GM18517 (cell line): ENCODE results near the gene RGS6.
"Not testable (repeated sequence)": the region's sequence is repeated elsewhere in the genome, so short reads cannot be mapped to it uniquely, and the experiment has no call there.

Source experiments
- ATAC-seq: cut with Tn5 transposase; IDR thresholded peaks from one replicate; pipeline ENCODE4 v1.9.1; 2021; ENCODE audit warnings: mild to moderate bottlenecking, moderate library complexity; ENCODE audit not compliant: unreplicated experiment

The RGS6 gene

GRCh38 chr14:71932229-71932981 lies at the start of gene RGS6:
TSS of gene RGS6 (plus strand) at chr14:71932429.
- no peak for ATAC-seq

DNA sequence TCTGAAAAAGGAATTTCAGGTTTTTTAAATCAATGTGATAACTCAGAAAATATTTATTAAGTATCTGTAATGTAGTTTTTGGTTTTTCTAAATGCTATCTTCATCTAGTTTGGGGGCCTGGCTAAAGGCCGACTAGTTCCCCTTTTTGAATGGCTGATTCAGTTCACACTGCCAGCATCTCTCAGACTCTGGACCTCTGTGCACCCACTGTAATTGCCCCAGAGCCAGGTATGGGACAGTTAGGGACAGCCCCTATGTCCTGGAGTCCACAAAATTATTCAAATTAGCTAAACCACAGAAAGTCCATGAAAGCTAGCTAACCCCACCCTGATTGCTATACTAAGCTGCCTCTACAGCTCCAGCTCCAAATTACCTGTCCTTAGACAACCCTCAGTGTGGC lies 49.1 kb upstream of the RGS6 start:
- ATAC-seq = no peak

GRCh38 chr14:71885301-71885700 lies 46.9 kb upstream of the RGS6 start:
- no peak for ATAC-seq

GRCh38 chr14:71887802-71888201 lies 44.4 kb upstream of the RGS6 start:
- not testable (repeated sequence) for ATAC-seq

DNA sequence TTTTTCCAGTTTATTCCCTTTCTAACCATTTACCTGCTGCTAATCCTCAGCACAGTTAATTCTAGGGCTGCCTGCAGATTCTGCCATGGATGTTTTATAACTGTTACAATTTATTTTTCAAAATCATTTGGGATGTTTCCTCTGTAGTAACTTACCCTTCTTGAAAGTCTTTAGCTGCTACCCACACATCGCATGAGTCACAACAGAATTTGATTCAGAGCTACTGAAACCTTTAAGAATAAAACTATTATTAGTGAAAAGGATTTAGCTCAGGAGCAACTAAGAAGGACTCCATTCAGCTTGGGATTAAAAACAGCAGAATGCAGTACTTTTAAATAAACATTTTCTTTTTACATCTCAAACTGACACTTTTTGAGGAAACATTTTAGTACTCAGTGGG lies 41.7 kb upstream of the RGS6 start:
- ATAC-seq = no peak

- ATAC-seq = no peak
Observed at GRCh38 chr14:71891185-71891584, 41.0 kb upstream of the RGS6 start.

DNA sequence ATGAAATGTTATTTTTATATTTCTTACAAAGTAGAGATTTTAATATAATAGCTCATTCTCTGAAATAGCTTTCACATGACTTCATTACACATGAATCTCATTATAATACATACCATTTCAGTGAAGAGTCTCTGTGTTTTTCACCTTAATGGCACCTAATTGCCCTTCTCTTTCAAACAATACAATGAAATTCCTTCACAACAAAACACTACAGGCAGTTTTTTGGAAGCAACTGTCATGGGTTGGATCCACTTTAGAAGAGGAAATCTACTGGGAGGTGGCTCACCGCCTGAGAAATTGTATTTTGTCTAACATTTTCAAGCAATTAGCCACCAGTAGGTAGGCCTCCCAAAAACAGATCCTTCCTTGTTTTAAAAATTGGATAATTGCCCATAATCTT lies 40.3 kb upstream of the RGS6 start:
- no peak for ATAC-seq

- ATAC-seq = no peak
Observed at GRCh38 chr14:71905031-71905430, 27.2 kb upstream of the RGS6 start.

DNA sequence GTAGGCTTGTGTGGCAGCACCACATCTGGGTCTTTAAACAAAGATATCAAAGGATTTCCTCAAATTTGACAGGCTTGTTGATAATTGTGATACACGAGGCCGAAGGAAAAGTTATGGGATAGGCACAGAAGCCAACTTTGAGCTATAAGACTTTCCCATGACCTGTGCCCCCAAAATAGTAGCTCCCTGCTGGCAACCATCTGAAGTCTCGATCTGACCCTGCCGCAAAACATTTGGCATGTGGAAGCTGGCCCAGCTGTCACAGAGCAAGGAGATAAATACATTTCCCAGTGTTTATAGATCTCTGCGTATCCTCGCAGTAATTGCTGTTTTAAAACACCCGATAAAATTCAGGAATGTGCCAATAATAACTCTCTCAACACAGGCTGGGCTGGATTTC lies 26.4 kb upstream of the RGS6 start:
- ATAC-seq = no peak

GRCh38 chr14:71907793-71908515 lies 24.3 kb upstream of the RGS6 start:
- no peak for ATAC-seq

DNA sequence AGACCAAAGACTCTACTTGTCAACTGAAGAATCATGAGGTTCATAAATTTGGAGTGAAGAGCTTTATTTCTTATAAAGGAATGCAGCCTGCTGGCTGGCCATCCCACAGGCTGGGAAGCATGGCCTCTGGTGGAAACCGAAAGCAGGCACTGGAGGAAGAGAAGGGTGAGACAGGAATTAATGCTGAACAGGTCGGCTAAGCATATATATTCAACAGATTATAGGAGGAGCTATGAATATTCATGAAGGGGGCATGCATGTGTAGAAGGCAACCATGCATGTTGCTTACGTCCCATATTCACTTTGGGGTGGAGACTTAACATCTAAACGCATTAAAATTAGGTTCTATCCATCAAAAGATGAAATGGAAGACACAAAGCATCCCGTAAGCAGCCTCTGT lies 20.6 kb upstream of the RGS6 start:
- no peak for ATAC-seq

- ATAC-seq = no peak
Observed at GRCh38 chr14:71913342-71913741, 18.9 kb upstream of the RGS6 start.

DNA sequence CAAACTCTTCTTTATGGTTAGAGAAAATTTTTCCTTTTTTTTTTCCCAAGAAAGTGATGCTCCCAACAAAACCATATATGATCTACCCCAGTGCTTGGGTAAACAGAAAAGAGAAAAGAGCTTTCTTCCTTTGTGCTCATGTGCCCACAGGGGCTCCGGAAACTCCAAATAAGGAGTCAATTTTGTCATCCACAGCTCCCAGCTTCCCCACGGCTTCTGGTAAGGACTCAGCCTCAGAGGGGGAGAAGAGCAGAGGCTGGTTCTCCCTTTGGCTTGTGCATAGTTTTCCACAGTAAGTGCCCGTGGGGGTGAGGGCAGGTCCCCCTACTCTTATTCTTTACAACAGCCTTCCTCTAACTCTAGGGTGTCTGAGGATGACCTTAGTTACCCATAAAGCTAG lies 13.3 kb upstream of the RGS6 start:
- ATAC-seq = no peak

DNA sequence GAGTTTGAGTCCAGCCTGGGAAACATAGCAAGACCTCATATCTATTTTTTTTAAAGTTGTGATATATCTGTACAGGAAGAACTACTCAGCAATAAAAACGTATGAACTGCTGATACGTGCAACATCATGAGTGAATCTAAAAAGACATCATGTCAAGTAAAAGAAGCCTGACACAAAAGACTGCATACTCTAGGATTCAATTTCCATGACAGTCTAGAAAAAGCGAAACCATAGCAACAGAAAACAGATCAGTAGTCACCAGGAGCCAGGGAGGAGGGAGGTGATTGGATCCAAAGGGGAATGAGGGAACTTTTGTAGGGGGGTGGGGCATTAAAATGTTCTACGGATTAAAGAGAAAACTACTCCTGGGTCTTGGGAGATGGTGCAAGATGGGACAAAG lies 8.7 kb upstream of the RGS6 start:
- ATAC-seq = no peak

GRCh38 chr14:71931492-71932228 lies 569 bp upstream of the RGS6 start:
- no peak for ATAC-seq

DNA sequence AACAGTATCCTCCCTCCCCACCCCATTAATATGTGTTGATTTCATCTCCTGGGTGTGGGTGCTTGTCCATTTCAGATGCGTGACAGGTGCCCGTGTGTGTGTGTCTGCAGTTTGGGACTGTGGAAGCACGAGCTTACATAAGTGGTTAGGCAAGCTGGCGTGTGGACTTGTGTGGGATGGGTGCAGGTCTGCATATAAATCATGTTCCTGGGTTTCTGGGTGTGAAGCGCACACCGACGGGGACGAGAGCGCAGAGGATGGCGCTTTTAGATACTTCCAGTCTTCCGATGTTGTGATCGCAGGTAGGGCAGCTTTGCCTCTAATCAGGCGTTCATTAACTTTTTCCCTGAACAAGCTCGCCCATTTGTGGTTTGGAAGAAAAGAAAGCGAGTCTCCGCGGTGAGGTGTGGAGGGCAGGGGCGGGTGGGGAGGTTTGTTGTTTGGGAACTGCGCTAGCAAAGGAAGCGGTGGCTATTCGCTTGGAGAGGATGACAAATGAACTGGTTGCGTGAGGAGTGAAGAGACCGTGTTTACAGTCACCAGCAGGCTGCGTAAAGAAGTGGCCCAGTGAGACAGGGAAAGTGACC lies 865 bp downstream of the RGS6 start:
- ATAC-seq = no peak

DNA sequence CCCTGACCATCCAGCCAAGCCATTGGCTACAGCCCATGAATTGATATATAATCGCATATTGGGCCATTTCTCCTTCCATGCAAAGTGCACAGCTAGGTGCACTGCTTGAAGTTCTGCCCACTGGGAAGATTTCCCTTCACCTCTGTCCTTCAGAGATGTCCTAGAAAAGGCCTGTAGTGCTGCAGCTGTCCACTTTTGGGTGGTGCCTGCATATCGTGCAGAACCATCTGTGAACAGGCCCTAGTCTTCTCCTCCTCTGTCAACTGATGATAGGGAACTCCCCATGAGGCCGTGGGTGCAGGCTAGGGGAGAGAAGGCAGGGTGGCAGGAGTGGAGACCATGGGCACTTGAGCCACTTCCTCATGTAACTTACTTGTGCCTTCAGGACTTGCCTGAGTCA lies 6.0 kb downstream of the RGS6 start:
- ATAC-seq = not testable (repeated sequence)

DNA sequence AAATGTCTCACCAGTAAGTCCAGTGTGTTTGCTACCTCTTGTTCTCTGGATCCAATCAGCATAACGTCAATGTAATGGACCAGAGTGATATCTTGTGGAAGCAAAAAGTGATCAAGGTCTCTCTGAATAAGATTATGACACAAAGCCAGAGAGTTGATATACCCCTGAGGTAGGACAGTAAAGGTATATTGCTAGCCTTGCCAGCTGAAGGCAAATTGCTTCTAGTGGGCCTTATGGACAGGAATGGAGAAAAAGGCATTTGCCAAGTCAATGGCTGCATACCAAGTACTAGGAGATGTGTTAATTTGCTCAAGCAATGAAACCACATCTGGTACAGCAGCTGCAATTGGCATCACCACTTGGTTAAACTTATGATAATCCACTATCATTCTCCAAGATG lies 7.1 kb downstream of the RGS6 start:
- ATAC-seq = not testable (repeated sequence)

DNA sequence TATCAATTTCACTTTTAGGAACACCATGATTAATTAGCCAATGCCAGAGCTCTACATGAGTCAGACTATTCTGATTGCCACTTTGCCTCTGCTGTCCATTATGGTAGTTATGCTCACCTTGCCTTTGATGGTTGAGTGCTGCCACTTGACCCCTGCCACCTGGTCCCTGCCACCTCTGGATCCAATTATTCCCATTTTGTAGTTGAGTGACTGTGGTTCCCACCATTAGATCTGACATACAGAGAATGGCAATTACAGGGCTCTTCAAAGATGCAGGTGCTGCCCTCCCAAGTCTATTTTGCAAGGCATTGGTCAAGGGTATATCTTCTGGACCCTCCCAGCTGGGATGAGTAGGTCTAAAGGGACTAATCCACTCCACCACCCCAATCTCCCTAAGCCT lies 8.3 kb downstream of the RGS6 start:
- not testable (repeated sequence) for ATAC-seq

GRCh38 chr14:71941616-71942015 lies 9.4 kb downstream of the RGS6 start:
- not testable (repeated sequence) for ATAC-seq

DNA sequence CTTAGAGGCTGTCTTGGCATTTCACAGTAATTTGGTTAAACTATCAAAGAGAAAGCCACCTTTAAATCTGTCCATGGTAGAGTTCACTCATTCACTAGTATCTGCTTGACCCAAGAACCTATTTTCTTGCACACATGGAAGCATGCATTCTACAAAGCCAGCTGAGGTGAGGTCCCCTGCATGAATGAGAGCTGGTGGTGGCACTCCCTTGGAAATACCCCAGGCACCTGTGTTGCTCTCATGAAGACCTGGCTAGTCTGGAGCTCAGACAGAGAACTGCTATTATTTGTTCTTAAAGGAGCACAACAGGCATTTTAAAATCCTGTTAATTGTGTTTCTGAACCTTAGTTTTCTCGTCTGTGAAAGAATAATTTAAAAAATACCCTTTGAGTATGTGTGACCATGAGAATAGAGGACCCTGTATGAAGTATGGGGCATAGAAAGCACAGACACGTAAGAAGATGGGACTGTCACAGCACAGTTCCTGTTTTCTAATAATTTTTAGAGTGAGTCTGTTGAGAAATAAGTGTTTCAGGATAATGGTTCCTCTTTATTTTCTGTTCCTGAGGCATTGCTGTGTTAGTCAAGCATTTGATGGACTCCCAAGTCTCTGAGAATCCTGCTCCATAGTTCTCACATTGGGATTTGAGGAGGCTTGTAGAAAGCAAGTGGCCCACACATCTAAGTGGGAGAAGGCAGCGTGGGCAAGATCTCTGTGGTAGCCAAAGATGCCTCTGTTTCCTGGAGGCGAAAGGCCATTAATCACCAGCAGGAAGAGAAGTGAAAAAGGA lies 10.9 kb downstream of the RGS6 start:
- no peak for ATAC-seq
